Muscle layer of colon (tissue), 2 donors: ENCODE measurements around the gene ZNF732.

Experiments used
- H3K27ac ChIP-seq: one replicate; pipeline ENCODE4 v1.7.0; 2013; ENCODE audit warnings: low read depth, mild to moderate bottlenecking, low read length, moderate library complexity
- H3K27me3 ChIP-seq, 2 donors: one replicate each; pipeline ENCODE4 v1.7.0; 2013; ENCODE audit warnings: low read length in 2 of 2, mild to moderate bottlenecking in 2 of 2; ENCODE audit not compliant: insufficient read depth in 2 of 2, control insufficient read depth in 1 of 2
- H3K36me3 ChIP-seq: one replicate; pipeline ENCODE4 v1.7.0; 2013; ENCODE audit warnings: mild to moderate bottlenecking, low read length; ENCODE audit not compliant: insufficient read depth
- H3K4me1 ChIP-seq: one replicate; pipeline ENCODE4 v1.7.0; 2013; ENCODE audit warnings: mild to moderate bottlenecking, low read length; ENCODE audit not compliant: insufficient read depth
- H3K4me3 ChIP-seq, 2 donors: one replicate each; pipeline ENCODE4 v1.7.0; 2013; ENCODE audit warnings: low read length in 2 of 2, low read depth in 1 of 2, mild to moderate bottlenecking in 1 of 2, moderate library complexity in 1 of 2
- H3K9ac ChIP-seq: one replicate; pipeline ENCODE4 v1.7.0; 2013; ENCODE audit warnings: low read length
- H3K9me3 ChIP-seq: one replicate; pipeline ENCODE4 v1.7.0; 2013; ENCODE audit warnings: mild to moderate bottlenecking, low read length
- donor health status: abdominal sarcoma.
- donor health status: Adenocarcinoma of cecum.

Gene ZNF732

GRCh38 chr4:304969-305680 lies at the start of gene ZNF732:
TSS of gene ZNF732 (minus strand) at chr4:305474. CDS start at chr4:305310, 164 bp downstream.
- Histone ChIP-seq H3K4me3 (peak within 1 kb of the TSS; percentile 29 to 45), H3K27me3 (peaks cover 0 to 12% of the 10 kb centered on the region in 2 donors), H3K36me3 (no peaks in the 10 kb centered on the region), H3K27ac (no peak within 1 kb of the TSS), H3K9me3 (no peaks in the 10 kb centered on the region), H3K4me1 (no peaks in the 10 kb centered on the region), H3K9ac (no peak within 1 kb of the TSS)

GRCh38 chr4:340011-340410 lies 34.7 kb upstream of the ZNF732 start:
- Histone ChIP-seq H3K36me3 (peaks cover 7% of the 10 kb centered on the region), H3K4me1 (peaks cover 19% of the 10 kb centered on the region), H3K27ac (no peak overlapping the region), H3K4me3 (no peak overlapping the region), H3K9me3 (no peaks in the 10 kb centered on the region), H3K9ac (no peak overlapping the region), H3K27me3 (no peaks in the 10 kb centered on the region)

- Histone ChIP-seq H3K9ac (peak overlapping the region; percentile 82), H3K4me1 (peaks cover 19% of the 10 kb centered on the region), H3K27me3 (no peaks in the 10 kb centered on the region), H3K27ac (no peak overlapping the region), H3K4me3 (peak overlapping the region; percentile 55 to 91), H3K9me3 (no peaks in the 10 kb centered on the region), H3K36me3 (peaks cover 1% of the 10 kb centered on the region)
Observed at GRCh38 chr4:338759-339097, 33.5 kb upstream of the ZNF732 start.

DNA sequence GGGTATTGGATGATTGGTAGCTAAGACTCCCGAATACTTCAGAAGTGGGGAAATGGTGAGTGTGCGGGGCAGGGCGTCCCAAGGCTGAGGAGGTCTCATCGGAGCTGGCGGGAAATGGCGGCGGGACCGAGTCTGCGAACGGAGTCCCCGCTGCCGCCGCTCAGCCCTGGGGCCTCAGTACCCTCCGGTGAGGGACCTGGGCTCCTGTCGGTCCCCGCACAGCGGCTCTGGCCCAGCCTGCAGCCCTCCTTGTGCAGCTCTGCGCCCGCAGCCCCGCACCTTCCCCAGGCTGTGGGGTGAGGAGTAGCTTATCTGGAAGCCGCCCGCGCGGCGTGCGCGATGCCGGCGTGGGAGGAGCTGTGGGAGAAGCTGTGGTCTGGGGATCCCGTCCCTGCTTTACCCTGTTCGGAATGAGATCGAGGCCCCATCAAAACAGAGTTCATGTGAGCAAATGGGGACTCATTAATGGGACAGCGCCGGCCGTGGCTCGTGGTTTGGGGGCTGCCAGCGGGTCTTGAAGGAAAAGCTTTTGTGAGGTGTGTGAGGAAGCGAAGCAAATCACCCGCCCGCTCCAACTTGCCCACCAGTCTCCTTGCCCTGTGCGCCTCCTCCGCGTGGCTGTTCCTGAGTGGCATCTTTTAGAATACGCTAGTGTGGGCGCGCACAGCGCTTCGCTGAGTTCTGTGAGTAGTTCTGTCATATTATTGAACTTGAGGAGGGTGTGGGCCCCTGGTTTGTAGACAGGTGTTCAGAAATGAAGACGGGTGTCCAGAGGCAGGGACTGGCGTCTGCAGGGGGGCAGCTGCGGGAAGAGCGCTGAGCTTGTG lies 32.9 kb upstream of the ZNF732 start:
- H3K27me3 ChIP-seq: no peaks in the 10 kb centered on the region
- H3K4me3 ChIP-seq: peak overlapping the region; percentile 55 to 91
- H3K9ac ChIP-seq: peak overlapping the region; percentile 82
- H3K36me3 ChIP-seq: no peaks in the 10 kb centered on the region
- no peaks in the 10 kb centered on the region for H3K9me3 ChIP-seq
- peaks cover 19% of the 10 kb centered on the region for H3K4me1 ChIP-seq
- H3K27ac ChIP-seq: peak overlapping the region; percentile 90

DNA sequence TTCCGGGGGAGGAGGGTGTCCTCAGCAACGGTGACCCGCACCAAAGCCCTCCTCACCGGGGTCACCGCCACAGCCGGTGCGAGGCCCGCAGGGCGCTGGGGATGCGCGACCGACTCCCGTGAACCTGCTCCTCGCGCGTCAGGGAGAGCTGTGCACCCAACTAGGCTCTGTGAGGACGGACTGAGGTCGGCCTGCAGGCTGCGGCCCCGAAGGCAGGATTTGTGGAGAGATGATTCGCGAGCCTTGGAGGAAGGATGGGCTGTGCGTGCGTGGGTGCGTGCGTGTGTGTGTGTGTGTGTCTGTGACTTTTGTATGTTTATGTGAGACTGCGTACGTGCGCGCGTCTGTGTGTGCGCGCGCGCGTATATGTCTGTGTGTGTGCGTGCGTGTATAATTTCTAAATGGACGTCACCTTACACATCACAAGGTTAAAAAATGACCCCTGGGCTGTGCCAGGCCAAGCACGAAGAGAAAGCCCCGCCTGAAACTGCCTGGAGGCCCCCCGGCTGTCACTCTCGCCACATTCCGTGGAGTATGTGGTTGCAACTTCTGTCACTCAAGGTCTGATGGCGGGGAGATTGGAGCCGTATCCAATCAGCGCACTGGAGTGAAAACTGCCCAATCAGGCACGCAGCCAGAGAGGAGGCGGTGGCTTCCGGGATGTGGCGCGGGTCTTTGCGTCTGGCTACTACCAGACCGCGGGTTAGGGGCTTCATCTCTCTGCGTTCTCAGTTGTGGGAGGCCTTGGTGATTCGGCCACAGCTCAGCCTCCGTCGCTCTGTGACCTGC lies 32.1 kb upstream of the ZNF732 start, which contains the start of gene ZNF141:
Gene ZNF141 (plus strand): TSS at position 672 of the 789 bp plus-strand sequence. CDS start 170 bp downstream, outside the sequence.
- H3K4me1 ChIP-seq: peaks cover 19% of the 10 kb centered on the region
- H3K36me3 ChIP-seq: no peaks in the 10 kb centered on the region
- H3K9me3 ChIP-seq: no peaks in the 10 kb centered on the region
- peak within 1 kb of the TSS; percentile 90 for H3K9ac ChIP-seq
- H3K27me3 ChIP-seq: no peaks in the 10 kb centered on the region
- peak within 1 kb of the TSS; percentile 90 for H3K27ac ChIP-seq
- peak within 1 kb of the TSS; percentile 67 to 91 for H3K4me3 ChIP-seq

- H3K4me1 ChIP-seq: peaks cover 19% of the 10 kb centered on the region
Observed at GRCh38 chr4:336893-337142, 31.5 kb upstream of the ZNF732 start.

DNA sequence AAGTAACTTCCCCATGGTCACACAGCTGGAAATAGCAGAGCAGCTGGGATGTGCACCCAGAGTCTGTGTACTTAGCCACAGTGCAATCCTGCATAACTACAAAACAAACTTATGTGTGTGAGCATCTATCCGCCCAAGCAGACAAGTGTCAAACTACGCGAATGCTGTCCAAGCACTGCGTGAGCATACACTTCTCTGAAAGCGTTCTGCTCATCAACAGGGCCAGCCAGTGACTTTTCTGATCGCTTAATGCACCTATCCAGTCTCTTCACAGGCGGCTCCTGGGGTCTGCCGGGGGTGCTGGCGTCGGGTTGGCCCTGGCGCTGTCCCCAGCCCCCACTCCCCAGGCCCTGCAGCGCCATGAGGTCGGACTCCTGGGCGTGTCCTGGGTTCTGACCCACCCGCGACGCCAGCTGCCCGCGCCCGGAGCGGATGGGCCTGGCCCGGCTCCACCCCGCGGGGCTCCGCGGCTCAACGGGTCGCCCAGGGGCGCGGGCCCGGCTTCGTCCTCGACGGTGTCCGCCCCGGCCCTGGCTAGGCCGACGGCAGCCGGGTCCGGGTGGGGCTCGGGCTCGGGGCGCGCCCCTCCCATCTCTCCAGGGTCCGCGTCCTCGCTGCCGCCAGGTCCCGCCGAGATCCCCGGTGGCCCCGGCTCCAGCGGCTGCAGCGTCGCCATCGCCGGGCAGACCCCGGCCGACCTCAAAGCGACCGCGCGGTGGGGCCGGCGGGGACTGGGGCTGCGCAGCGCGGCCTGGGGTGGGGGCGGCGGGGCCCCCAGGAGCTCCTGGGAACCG lies 31.0 kb upstream of the ZNF732 start:
- H3K4me1 ChIP-seq: peaks cover 19% of the 10 kb centered on the region
- H3K27ac ChIP-seq: peak overlapping the region; percentile 84
- no peaks in the 10 kb centered on the region for H3K27me3 ChIP-seq
- H3K36me3 ChIP-seq: no peaks in the 10 kb centered on the region
- peak overlapping the region; percentile 67 to 91 for H3K4me3 ChIP-seq
- H3K9ac ChIP-seq: peak overlapping the region; percentile 90
- no peaks in the 10 kb centered on the region for H3K9me3 ChIP-seq

More at GRCh38 chr4:336893-337142, 31.5 kb upstream of the ZNF732 start:
- Histone ChIP-seq H3K4me3 (peak overlapping the region; percentile 67 to 91), H3K27ac (peak overlapping the region; percentile 84), H3K9ac (peak overlapping the region; percentile 90), H3K27me3 (no peaks in the 10 kb centered on the region), H3K36me3 (no peaks in the 10 kb centered on the region), H3K9me3 (no peaks in the 10 kb centered on the region)

DNA sequence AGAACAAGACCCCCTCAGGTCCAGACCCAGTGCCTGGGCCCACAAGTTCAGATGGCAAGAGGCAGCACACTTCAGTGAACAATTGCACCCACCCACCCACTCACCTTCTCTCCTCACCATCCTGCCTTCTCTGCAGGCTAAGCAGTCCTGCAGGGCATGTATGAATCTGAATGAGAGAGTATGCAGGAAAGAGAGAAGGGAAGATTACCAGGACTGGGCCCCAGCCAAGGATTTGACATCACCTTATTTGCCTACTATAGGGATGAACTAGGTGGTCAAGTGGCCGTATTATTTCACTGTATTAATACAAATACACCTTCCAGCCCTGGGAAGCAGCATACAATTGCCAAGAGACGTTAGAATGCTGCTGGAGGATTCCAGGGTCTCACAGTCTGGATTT lies 30.2 kb upstream of the ZNF732 start:
- no peaks in the 10 kb centered on the region for H3K27me3 ChIP-seq
- H3K27ac ChIP-seq: no peak overlapping the region
- peak overlapping the region in 1 of 2 donors; percentile 91 for H3K4me3 ChIP-seq
- H3K36me3 ChIP-seq: no peaks in the 10 kb centered on the region
- H3K9ac ChIP-seq: no peak overlapping the region
- no peaks in the 10 kb centered on the region for H3K9me3 ChIP-seq
- H3K4me1 ChIP-seq: peaks cover 19% of the 10 kb centered on the region

DNA sequence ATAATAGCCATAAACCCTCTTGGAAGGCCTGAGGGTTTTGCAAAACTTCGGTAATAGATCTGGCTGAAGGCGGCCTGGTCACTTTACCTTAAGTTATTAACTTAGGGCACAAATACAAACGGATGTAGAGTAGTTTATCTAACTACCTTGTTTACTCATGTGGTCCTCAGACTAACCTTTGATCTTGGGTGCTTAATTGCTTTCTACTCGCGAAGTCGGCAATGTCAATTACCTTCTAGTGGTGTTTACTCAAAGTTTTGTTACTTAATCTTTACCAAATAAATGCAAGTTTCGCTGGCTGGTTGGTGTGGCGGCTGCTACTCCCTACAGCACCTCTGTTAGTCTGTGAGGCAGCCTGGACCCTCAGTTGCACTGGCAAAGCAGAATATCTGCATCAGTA lies 23.5 kb upstream of the ZNF732 start:
- Histone ChIP-seq H3K27me3 (no peaks in the 10 kb centered on the region), H3K9ac (no peak overlapping the region), H3K4me1 (no peaks in the 10 kb centered on the region), H3K9me3 (no peaks in the 10 kb centered on the region), H3K36me3 (no peaks in the 10 kb centered on the region), H3K4me3 (no peak overlapping the region), H3K27ac (no peak overlapping the region)

GRCh38 chr4:314296-314903 lies 9.1 kb upstream of the ZNF732 start:
- no peaks in the 10 kb centered on the region for H3K4me1 ChIP-seq
- H3K27me3 ChIP-seq: no peaks in the 10 kb centered on the region
- H3K4me3 ChIP-seq: no peak overlapping the region
- H3K27ac ChIP-seq: no peak overlapping the region
- H3K36me3 ChIP-seq: no peaks in the 10 kb centered on the region
- H3K9ac ChIP-seq: no peak overlapping the region
- no peaks in the 10 kb centered on the region for H3K9me3 ChIP-seq
